Measurements from ENCODE around the gene NDC1.

DNA sequence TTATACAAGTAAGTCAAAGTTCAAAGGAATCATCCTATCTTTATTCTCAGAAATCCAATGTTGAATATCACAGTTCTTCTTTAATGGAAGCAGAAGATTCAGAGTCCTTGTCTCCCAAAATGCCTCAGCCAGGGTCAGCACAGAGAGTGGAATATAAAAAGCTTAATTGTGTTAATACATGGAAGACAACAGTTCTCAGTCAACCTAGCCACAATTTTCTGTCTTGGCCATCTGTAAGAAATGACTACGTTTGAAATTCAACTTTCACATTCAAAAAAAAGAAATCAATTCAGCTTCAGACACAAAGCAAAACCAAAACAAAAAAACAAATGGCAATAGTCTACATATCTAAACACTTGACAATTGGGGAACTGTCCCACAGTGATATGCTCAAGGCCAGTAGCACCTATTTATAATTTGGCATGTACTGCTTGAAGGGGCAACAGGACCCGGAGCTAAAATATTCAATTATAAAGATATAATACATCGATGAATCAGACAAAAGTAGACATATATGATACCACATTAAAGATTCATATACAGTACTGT lies 71.8 kb downstream of the NDC1 start:
- TF ChIP-seq CTCF (IDR thresholded peaks at IDR 0.05; ENCODE audit: borderline replicate concordance, extremely low read depth, low read length, poor library complexity, severe bottlenecking) (no peak), EZH2 (IDR thresholded peaks at IDR 0.05; ENCODE audit: borderline replicate concordance, low read depth, low read length, severe bottlenecking) (no peak)

Measured in DND-41 (cell line).